ENCODE results near the gene HOXC5. TPM values are rescaled to one million over a fixed set of nuclear protein-coding genes. Genes with fewer than 3 reads are reported as not detected.
A peak's percentile ranks its signal among the peaks of the same experiment; 100 is the strongest.

The HOXC5 gene
- total RNA-seq, 1 donor from 2014 or later = not detected

GRCh38 chr12:54004841-54005530, 27.9 kb upstream of the HOXC5 start:
- Histone ChIP-seq H3K4me3 (peak overlapping the region; percentile 40), H3K36me3 (no peaks in the 10 kb centered on the region), H3K27ac (no peak overlapping the region), H3K4me1 (peaks cover 18% of the 10 kb centered on the region), H3K9me3 (no peaks in the 10 kb centered on the region), H3K27me3 (peaks cover 91% of the 10 kb centered on the region)
- TF ChIP-seq, protein P1, sequence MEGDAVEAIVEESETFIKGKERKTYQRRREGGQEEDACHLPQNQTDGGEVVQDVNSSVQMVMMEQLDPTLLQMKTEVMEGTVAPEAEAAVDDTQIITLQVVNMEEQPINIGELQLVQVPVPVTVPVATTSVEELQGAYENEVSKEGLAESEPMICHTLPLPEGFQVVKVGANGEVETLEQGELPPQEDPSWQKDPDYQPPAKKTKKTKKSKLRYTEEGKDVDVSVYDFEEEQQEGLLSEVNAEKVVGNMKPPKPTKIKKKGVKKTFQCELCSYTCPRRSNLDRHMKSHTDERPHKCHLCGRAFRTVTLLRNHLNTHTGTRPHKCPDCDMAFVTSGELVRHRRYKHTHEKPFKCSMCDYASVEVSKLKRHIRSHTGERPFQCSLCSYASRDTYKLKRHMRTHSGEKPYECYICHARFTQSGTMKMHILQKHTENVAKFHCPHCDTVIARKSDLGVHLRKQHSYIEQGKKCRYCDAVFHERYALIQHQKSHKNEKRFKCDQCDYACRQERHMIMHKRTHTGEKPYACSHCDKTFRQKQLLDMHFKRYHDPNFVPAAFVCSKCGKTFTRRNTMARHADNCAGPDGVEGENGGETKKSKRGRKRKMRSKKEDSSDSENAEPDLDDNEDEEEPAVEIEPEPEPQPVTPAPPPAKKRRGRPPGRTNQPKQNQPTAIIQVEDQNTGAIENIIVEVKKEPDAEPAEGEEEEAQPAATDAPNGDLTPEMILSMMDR (IDR thresholded peaks at IDR 0.05) = no peak
- no peak for ATAC-seq
- intact Hi-C loops (cut with DNase I) = loop anchor here (5.0 kb wide), 1 partner anchor 192 kb away; no protein-coding TSS in a partner anchor
- DNase-seq = no peak

DNA sequence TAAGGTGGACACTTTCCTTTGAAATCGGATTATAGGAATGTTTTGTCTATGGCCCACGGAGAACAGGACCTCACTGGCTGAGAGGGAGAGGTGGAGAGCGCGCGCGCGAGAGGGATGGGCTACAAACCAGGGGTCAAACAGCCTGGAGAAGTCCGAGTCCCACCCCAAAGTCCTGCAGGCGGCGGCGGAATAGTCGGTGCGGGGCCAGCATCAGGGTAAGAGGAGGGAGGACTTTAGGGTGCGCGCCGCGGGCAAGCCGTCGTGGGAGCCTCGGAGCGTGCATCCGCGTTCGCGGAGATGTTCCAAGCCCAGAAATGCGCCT, 27.4 kb upstream of the HOXC5 start:
- Histone ChIP-seq H3K4me1 (peaks cover 13% of the 10 kb centered on the region), H3K9me3 (no peaks in the 10 kb centered on the region), H3K36me3 (no peaks in the 10 kb centered on the region), H3K27ac (no peak overlapping the region), H3K27me3 (peaks cover 91% of the 10 kb centered on the region), H3K4me3 (peak overlapping the region; percentile 40)
- TF ChIP-seq, protein P1 (IDR thresholded peaks at IDR 0.05) = no peak
- no peak for DNase-seq
- no peak for ATAC-seq
- intact Hi-C loops (cut with DNase I) = loop anchor here (5.0 kb wide), 1 partner anchor 192 kb away; no protein-coding TSS in a partner anchor

- H3K27ac ChIP-seq = no peak overlapping the region
- DNase-seq = peak; percentile 93
- intact Hi-C loops (cut with DNase I) = loop anchor here (5.0 kb wide), 1 partner anchor 191 kb away; no protein-coding TSS in a partner anchor
- no peaks in the 10 kb centered on the region for H3K9me3 ChIP-seq
- TF ChIP-seq, protein P1 (IDR thresholded peaks at IDR 0.05) = peak; percentile 92
- H3K27me3 ChIP-seq = peaks cover 91% of the 10 kb centered on the region
- H3K4me1 ChIP-seq = peaks cover 13% of the 10 kb centered on the region
- H3K4me3 ChIP-seq = peak overlapping the region; percentile 40
- peak; percentile 94 for ATAC-seq
- H3K36me3 ChIP-seq = no peaks in the 10 kb centered on the region
Measured at GRCh38 chr12:54005853-54006558, 26.8 kb upstream of the HOXC5 start.

DNA sequence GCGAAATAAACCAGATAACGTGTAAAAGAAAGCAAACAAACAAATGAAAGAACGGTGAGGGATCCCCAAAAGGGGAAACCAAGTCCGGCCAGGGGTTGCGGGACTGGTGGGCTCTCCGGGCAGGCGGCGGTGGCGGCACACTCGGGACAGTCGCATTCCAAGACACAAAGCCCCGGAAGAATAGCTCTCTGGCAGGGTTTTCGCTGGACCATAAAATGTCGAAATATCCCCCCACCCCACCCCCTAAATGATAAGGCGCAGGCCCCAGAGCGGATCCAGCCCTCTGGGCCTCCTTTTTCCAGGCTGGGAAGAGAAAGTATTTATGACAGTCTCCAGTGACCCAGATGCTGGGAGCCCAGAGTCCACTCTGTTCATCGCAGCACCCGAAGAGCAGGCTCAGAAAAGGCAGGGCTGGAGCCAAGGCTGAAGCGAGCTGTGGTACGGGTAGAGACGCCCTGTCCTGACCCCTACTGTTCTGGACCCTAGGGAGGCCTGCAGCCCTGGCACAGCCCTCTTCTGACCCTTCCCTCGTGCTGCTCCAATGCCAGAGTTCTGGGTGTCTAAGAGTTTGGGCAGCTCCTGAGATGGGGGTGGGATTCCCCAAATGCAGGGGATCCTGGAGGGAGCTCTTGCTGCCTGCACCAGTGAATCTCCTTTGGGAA, 26.2 kb upstream of the HOXC5 start:
- Histone ChIP-seq H3K27ac (no peak overlapping the region), H3K4me1 (peaks cover 13% of the 10 kb centered on the region), H3K9me3 (no peaks in the 10 kb centered on the region), H3K4me3 (peak overlapping the region; percentile 40), H3K36me3 (no peaks in the 10 kb centered on the region), H3K27me3 (peaks cover 91% of the 10 kb centered on the region)
- ATAC-seq (no peak), DNase-seq (no peak)
- intact Hi-C loops (cut with DNase I) = loop anchor here (5.0 kb wide), 1 partner anchor 191 kb away; no protein-coding TSS in a partner anchor
- TF ChIP-seq, protein P1 (IDR thresholded peaks at IDR 0.05) = no peak

DNA sequence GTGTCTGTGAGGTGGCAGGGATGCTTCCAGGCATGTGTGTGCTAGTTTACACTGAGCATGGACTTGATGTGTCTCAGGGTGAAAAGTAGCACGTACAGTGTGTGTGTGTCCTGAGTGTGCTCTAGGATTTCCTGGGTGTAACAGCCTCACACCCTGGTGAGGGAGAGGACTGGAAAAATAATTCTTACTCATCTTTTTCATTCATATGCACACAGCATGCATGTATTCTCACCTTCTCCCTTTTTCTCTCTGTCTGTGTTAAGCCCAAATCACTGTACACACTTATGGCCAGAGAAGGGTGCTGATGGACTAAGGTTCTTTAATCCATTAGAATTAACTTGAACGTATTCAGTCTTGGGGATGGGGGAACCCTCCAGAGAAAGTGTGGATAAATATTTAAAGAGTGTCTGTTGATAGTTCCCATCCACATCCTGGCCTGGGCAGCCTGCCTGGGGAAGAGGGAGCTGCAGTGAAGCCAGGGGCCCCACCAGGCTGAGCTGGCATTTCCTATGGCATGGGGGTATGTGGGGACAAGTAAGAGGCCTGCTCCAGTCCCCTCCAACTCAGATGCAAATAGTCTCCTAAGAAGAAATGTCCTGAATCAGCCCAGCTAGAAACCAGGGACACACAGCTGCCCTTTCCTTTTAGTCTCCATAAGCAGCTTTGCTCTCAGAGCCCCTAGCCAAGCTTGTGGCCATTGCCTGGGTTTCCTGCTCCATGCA, 25.2 kb upstream of the HOXC5 start:
- no peaks in the 10 kb centered on the region for H3K36me3 ChIP-seq
- peaks cover 13% of the 10 kb centered on the region for H3K4me1 ChIP-seq
- H3K27ac ChIP-seq = no peak overlapping the region
- no peaks in the 10 kb centered on the region for H3K9me3 ChIP-seq
- TF ChIP-seq, protein P1 (IDR thresholded peaks at IDR 0.05) = no peak
- H3K27me3 ChIP-seq = peaks cover 94% of the 10 kb centered on the region
- ATAC-seq (no peak), DNase-seq (no peak)
- intact Hi-C loops (cut with DNase I) = loop anchor here (5.0 kb wide), 1 partner anchor 190 kb away; no protein-coding TSS in a partner anchor
- H3K4me3 ChIP-seq = no peak overlapping the region

All from upper lobe of right lung (tissue), 1 donor.